GM06990 (cell line): ENCODE results near the gene RAB40C.

Experiments used
- DNase-seq: peaks from one replicate; pipeline ENCODE4 v3.0.0-alpha.2; 2011; ENCODE audit not compliant: insufficient read length; ENCODE audit errors: extremely low read depth
- H3K27me3 ChIP-seq: replicated peaks from 2 replicates; pipeline ENCODE4 v1.6.0; 2011; ENCODE audit warnings: low read length; ENCODE audit not compliant: control insufficient read depth, insufficient read depth
- H3K36me3 ChIP-seq: 2 replicates; pipeline ENCODE4 v1.5.1; 2011; ENCODE audit warnings: low read length; ENCODE audit not compliant: control insufficient read depth, insufficient read depth
- H3K4me3 ChIP-seq: replicated peaks from 2 replicates; pipeline ENCODE4 v1.5.1; 2011; ENCODE audit warnings: low read depth, mild to moderate bottlenecking, control low read depth, low read length
- CTCF ChIP-seq: IDR thresholded peaks from 2 replicates; pipeline ENCODE4 v1.5.1; 2011; ENCODE audit warnings: low read length, control low read depth, mild to moderate bottlenecking, inconsistent platforms; ENCODE audit not compliant: insufficient read depth, poor library complexity, severe bottlenecking

The RAB40C gene

GRCh38 chr16:670485-671352 lies 80.9 kb downstream of the RAB40C start:
- no peak overlapping the region for H3K4me3 ChIP-seq
- no peaks in the 10 kb centered on the region for H3K27me3 ChIP-seq
- no peak for TF ChIP-seq CTCF
- H3K36me3 ChIP-seq, result peaks cover 31% of the 10 kb centered on the region
- DNase-seq, result no peak

GRCh38 chr16:671353-672131 lies 81.7 kb downstream of the RAB40C start:
- no peak overlapping the region for H3K4me3 ChIP-seq
- no peaks in the 10 kb centered on the region for H3K27me3 ChIP-seq
- DNase-seq, result no peak
- no peak for TF ChIP-seq CTCF
- H3K36me3 ChIP-seq, result peaks cover 31% of the 10 kb centered on the region

GRCh38 chr16:672371-672770 lies 82.5 kb downstream of the RAB40C start:
- H3K36me3 ChIP-seq, result peaks cover 31% of the 10 kb centered on the region
- no peak overlapping the region for H3K4me3 ChIP-seq
- DNase-seq, result no peak
- no peaks in the 10 kb centered on the region for H3K27me3 ChIP-seq
- no peak for TF ChIP-seq CTCF

- DNase-seq, result no peak
Observed at GRCh38 chr16:672851-673250, 83.0 kb downstream of the RAB40C start.

GRCh38 chr16:673399-673991 lies 83.6 kb downstream of the RAB40C start:
- DNase-seq, result no peak

More at GRCh38 chr16:672851-673250, 83.0 kb downstream of the RAB40C start:
- Histone ChIP-seq H3K27me3 (no peaks in the 10 kb centered on the region), H3K36me3 (peaks cover 31% of the 10 kb centered on the region), H3K4me3 (no peak overlapping the region)
- TF ChIP-seq CTCF, result no peak

More at GRCh38 chr16:673399-673991, 83.6 kb downstream of the RAB40C start:
- no peak for TF ChIP-seq CTCF
- Histone ChIP-seq H3K27me3 (no peaks in the 10 kb centered on the region), H3K36me3 (peaks cover 31% of the 10 kb centered on the region), H3K4me3 (no peak overlapping the region)
